ENCODE results near the gene OAT. TPM values are rescaled to one million over a fixed set of nuclear protein-coding genes. Genes with fewer than 3 reads are reported as not detected.

Gene OAT
- total RNA-seq, 1 donor from 2014 or later = 69.9 TPM

DNA sequence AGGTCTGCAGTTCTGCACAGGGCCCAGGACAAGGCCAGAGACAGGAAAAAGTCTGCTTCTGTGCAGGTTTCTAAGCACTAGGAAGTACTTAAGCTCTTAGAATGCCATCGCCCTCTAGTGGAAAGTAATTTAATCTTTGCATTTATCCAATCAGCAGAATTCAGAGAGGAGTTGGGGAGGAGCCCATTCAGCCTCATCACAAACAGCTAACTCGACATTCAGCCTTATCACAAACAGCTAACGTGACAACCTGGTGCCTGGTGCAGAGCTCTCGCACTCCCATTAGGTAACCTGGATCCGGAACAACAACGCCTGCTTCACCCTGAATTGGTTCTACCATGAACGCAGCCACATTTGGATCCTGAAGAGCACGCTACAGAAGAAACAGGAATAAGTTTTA, 15.2 kb downstream of the OAT start:
- peak; percentile 24 for DNase-seq (ENCODE audit: low spot score)

DNA sequence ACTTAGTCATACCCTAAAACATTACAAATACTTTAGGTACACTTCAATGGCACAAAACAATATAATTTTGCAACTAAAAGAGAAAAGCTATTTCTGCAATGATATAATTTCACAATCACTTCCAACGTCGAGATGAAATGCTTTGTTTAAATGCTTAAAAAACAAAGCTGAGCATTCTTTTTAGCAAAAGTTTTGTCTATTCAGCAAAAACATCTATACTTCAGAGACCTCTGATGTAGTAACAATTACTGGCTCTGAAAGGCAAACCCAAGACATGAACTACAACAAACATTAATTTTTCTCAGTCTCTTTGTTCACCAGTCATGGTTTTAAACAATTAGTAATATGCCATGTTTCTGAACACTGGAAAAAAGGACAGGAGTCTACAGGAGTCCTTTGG, 16.4 kb downstream of the OAT start:
- no peak for DNase-seq (ENCODE audit: low spot score)

DNA sequence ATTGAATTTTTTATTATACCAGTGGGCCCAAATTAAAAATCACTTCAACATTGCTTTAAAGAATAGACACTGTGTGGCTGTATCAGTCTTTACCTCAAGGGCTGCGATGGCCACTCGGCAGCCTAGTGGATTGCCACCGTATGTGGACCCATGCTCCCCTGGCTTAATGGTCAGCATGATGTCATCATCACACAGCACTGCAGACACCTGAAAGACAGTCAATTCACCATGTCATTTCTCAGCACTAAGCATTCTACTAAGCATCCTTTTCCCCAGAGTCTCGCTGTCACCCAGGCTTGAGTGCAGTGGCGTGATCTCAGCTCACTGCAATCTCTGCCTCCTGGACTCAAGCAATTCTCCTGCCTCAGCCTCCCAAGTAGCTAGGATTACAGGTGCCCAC, 17.1 kb downstream of the OAT start:
- no peak for DNase-seq (ENCODE audit: low spot score)

DNA sequence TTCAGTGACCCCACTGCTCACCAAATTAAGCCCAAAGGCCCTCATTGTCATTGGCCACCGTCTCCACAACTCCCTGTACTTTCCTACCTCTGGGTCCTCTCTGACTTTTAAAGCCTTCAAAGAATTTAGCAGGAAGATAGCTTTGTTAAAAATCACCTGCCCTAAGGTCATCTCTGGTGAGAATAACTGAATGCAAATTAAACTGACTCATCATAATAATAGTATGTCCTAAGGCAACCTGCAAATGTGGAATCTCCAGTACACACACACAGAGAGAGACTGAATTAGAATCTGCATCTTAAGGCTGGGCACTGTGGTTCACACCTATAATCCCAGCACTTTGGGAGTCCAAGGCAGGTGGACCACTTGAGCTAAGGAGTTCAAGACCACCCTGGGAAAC, 24.1 kb downstream of the OAT start:
- no peak for DNase-seq (ENCODE audit: low spot score)

DNA sequence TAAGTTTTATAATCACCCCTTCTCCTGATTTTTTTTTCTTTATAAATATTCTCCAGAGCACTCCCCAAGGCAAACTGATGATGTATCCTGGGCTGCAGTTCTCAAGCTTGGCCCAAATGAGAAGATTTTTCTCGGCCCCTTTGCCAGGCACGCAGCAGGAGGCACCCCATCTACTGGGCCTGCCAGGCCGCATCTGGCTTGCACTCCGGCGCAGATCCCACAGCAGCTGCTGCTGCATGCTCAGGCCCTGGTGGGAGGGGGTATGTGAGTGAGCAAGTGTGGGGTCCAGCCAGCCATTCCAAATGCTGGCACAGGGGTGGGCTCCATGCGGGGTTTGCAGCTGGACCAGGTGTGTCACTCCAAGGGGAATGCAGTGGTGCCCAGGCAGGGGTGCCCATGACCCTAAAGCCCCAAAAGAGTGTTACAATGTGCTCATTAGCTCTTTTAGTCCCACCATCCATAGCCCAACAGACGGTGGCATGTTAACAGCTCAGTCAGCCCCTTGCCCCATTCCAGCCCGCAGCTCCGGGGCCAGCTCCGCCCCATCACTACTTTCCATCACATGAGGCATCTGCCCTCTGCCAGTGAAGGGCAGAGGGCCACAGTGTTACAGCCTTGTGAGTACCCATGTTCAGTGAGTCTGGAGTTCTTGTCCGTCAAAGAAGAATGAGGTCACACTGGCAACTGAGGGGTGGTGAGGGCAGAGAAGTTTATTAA, 25.9 kb downstream of the OAT start:
- peak; percentile 74 for DNase-seq (ENCODE audit: low spot score)

DNA sequence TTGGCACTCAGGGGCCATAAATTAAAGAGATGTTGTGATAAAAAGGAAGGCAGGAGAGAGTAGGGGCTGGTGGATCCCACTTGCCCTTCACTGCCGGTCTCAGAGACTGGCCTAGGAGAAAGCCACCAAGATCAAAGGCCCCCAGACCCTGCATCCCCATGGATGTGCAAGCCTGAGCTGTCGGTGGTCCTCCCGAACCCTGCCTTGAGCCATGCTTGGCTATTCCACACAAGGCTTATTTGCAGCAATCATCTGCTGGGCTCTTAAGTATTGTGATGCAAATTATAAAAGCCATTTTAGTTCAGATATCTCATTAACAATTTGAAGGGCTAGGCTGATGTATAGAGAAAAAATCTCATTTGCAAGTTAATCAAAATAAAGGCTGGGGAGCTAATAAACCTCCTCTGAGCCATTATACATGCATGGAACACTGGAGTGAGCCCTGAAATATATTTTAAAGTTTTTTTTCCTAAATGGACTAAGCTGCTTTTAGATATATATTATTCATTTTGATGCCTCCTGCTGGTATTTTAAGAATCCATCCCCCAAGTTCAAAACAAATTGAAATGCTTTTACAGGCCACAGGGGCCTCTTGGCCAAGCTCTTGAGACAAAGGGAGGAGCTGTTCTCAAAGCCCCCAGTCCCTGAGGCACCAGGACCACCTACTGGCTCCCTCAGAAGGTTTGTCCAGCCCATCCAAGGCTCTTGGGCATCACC, 28.1 kb downstream of the OAT start:
- peak; percentile 37 for DNase-seq (ENCODE audit: low spot score)

DNA sequence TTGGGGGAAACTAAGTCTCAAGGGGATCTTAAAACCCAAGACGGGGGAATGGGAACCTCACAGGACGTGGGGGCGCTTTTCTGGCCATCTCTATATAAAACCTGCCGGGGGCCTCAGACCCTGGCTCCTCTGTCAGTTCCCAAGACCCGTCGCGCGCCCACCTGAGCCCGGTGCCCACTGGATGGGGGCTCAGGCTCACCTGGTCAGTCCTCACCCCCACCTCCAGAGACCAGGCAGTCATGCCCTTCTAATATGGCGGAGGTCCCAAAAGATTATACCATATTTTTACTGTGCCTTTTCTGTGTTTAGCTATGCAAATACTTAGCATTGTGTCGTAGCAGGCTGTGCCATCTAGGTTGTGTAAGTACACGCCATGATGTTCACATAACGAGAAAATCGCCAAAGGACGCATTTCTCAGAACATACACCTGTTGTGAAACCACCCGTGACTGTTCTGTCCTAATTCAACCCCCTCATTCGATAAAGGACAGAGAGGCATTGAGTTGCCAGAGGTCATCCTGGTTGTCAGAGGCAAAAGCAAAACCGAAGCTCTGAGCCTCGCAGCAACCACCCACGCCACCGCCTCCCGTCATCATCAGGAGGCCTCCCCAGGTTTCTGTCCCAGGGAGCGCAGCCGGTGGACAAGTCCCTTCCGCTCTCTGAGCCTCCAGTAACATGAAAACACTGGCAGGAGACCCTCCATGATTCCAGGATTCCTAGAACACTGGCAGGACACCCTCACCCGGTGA, 28.9 kb downstream of the OAT start:
- DNase-seq (ENCODE audit: low spot score) = peak; percentile 73

DNA sequence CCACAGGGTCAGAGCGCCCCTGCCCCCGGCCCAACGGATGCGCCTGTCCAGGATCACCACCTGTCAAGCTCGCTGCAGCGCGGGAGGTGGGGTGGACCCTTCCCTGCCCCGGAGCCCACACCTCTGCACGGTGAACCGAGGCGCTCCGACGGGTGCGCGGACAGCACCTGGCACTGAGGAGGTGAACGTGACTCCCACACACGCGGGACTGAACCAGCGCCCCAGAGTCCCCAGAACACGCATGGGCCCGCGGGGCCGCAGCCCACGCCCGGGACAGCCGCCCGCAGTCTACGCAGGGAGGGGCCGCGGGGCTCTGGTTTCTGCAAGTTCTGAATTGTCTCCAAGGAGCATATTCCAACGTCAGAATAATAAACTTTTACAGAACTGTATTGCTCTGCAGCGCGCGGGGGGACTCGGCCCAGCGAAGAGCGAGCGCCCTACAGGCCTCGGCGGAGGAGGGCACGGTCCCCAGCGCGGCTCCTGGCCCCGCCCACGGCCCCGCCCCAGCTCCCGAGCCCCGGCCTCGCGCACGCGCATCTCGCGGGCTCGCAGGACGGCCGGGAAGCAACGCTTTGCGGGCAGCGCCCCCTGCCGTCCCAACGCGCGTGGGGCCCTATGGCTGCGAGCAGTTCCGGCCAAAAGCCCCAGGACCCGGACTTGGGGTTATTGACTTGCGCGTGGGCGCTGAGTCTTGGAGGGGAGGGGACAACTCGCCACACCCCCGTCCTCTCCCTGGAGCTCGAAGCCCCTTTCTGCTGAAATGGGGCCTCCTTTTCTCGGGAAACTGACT, 29.7 kb downstream of the OAT start:
- peak; percentile 98 for DNase-seq (ENCODE audit: low spot score)

DNA sequence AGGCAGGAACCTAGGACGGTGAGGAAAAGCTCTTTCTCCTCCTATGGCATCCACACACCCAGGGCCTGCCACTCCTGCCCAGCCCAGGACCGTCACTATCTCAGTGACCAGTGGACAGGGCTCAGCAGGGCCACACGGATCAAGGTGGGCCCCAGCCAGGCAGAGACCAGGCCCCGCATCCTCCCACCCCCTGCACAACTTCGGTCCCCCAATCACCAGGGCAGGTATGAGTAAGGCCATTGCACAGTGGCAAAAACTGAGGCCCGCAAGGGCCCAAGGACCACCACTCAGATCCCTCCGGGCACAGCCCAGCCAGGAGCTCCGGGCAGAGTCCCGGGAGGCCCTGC, 30.3 kb downstream of the OAT start:
- peak; percentile 39 for DNase-seq (ENCODE audit: low spot score)

DNA sequence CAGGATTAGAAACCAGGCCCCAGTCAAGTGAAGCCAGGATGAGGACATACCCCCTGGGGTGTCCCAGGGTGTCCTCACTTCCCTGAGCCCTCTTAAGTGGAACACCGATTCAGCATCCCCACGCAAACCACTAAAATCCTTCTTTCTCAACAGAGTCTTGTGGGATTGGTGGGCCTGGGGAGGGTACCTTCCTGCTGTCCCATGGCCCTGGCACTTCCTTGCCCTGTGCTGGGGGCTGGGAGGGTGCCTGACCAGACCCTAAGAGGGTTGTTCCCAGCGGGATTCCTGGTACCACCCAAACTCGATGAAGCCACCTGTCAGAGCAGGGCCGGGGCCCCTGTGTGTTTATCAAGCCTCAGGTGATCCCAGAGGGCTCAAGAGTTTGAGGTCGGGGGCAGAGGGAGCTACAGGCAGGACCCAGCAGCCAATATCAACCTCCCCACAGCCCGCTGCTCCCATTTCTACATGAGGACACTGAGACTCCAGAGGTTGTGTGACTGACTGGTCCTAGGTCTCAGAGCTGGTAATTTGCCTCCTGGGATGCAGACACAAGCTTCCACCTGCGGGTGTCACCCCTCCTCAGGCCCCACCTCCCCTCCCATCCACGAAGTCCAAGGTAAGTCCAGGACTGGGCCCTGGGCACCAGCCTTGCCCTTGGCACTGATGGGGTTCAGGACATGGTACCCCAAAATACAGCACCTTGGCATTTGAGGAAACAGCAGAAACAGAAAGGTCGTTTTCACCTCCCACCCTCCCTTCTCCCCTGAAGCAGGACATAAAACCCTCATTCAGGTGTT, 31.4 kb downstream of the OAT start:
- DNase-seq (ENCODE audit: low spot score) = peak; percentile 75

DNA sequence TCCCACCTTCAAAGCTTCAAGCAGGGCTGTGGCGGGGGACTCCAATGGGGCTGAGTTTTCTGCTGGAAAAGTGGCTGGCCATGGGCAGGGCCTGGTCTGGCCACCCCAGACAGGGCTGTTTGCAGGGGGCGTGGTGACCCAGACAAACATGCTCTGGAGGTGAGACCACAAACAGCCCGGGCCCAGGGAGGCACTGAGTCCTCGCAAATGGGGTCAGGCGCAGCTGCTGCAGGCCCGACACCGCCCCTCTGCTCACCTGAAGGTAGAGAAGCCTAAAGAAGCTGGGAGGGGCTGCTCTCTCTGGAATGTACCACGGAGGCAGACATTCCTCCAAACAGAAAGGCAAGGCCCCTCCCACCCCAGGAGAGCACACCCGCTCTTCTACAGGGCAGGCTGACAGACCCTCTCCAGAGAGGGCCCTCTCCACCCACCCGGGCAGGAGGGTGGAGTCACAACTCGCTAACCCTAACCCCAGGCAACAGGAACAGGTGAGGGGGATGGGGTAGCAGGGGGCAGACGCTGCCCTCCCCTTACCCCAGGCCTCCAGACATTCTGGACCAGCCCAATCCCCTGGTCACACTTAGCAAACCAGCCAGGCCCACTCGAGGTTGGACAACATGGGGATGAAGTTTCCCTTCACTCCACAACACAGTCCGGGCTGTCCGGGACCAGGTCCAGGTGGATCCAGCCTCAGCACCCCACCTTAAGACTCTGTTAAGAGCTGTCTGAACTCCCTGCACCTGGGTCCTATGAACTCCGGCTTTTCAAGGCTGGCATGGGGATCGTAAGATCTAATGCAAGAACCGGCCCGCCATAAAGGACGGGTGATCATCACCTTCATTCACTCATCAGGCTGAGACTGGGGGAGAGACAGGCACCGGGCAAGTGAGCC, 32.3 kb downstream of the OAT start:
- DNase-seq (ENCODE audit: low spot score) = peak; percentile 82

DNA sequence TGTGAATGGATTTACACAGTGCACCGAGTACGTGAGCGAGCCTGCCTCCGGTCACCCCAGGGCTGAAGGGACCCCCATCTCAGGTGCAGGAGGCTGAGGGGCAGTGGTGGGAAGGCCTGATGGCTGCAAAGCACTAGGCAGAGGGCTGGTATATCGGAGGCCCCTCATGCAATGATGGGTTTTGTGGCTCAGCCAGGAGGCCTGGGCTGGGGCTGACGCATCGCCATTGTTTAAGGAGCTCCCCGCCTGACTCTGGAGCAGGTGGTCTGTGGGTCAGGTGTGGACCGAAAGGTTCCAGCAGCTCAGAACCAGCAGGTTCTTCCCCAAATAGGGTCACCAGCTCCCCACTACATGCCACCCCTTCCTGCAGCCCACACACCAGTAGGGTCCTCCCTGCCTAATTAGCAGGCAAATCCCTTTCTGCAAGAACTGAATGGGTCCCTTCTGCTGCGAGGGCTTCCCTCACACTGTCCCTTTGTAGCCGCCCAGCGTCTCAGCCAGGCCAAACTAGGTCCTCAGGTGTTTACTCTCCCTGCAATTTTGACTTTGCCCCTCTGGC, 33.0 kb downstream of the OAT start:
- peak; percentile 64 for DNase-seq (ENCODE audit: low spot score)

DNA sequence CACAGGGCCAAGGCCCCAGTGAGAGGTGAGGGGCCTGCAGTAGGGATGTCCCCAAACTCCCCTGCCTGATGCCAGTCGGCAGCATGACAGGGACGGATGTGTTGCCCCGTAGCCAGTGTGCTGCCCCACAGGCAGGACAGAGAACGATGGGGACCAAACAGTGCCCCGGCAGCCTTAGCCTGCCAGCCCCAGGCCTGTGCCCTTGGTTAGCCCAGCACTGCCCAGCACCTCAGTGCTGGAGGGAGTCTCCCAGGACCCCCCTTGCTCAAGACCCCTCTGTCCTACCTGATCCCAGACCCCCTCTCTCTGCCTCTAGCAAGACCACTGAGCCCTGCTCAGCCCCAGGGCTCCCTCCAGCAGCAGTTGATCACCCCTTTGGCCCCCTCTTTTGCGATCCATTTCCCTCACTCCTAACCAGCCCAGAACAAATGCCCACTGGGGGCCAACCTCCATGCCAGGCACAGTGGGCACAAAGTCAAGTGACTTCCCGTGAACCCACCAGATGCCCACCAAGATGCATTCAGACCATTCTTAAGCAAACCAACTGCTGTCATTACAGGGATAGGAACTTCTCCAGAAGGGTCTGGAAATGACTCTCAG, 34.0 kb downstream of the OAT start:
- DNase-seq (ENCODE audit: low spot score) = peak; percentile 78

DNA sequence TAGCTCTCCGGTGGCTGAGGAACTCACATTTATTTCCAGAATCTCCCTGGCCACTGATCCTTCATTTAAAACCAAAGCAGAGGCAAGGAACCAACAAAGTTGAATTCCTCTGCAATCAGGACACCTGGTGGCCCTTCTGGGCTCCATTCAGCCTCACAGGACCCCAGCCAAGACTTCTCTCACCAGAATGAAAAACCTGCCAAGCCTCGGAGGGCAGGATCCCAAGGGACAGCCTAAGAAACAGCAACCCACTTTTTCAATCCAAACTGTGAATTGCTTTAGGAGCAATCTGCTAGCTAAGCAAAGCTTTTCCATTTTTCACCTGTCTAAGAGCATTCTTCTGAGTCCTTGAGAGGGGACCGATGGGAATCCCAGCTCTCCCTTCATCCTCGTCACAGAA, 34.6 kb downstream of the OAT start:
- peak; percentile 20 for DNase-seq (ENCODE audit: low spot score)

DNA sequence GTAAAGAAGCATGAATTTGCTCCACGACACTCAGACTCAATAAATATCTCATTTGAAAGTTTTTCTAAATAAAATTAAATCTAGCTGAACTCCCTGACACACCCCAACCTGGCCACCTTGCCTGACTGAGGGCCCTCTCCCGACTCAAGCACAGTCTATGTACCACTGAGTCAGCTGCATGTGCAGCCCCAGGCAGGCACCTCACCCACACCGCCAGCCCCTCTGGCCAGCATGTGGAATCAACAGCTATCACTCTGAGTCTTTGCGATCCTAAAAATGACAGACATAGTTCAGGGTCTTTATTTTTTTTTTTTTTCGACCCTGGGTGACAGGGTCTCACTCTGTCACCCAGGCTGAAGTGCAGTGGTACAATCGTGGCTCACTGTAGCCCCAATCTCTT, 35.2 kb downstream of the OAT start:
- peak; percentile 53 for DNase-seq (ENCODE audit: low spot score)

DNA sequence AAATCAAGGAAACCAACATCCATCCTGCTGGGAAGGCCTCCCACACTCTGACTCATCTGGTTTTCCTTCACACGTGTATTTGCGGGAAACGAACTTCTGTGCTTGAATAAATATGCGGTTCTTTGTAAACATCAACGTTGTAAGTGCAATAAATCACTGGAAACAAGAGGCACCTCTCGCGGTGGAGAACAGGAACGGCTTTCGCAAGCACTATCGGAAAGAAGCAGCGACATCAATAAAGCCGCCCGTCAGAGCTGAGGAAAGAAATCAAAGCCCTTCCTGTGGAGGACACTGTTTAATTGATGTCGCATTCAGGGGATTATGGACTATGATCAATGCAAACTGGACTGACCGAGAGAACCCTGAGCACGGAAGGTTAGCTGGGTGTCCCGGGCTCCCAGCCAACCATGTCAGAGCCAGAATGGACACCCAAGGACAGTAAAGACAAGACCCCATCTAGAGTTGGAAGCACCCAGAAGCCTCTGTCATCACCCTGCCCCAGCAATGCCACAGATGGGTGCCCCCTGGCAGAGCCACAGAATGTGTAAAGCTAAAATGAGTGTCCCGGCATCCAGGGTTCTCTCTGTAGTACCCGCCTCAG, 37.6 kb downstream of the OAT start:
- DNase-seq (ENCODE audit: low spot score) = peak; percentile 76

DNA sequence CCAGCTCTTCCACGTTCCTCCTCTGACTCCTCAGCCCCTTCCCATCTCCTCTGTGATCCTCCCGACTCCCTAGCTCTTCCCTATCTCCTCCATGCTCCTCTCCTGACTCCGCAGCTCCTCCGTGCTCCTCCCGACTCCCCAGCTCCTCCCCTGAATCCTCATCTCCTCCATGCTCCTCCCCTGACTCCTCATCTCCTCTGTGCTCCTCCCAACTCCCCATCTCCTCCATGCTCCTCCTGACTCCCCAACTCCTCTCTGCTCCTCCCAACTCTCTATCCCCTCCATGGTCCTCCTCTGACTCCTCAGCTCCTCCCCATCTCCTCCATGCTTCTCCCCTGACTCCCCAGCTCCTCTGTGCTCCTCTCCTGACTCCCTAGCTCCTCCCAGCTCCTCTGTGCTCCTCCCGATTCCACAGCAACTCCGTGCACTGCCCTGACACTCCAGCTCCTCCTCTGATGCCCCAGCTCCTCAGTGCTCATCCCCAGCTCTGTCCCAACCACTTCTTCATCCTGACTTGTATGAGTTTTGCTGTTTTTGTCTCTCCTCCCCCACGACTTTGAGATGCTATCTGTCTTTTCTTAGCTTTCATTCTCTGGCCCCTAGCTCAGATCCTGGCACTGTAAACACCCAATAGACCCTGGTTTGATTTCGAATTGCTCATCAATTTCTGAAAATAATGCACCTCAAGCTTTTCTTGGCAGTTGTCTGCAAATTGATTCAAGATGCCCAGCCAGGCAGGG, 38.3 kb downstream of the OAT start:
- DNase-seq (ENCODE audit: low spot score) = peak; percentile 33
